GM19452 (cell line): Measurements from ENCODE around the gene CCDC167.

Experiments
- ATAC-seq: cut with Tn5 transposase; IDR thresholded peaks from one replicate; pipeline ENCODE4 v1.9.1; 2021; ENCODE audit not compliant: unreplicated experiment

Gene CCDC167

DNA sequence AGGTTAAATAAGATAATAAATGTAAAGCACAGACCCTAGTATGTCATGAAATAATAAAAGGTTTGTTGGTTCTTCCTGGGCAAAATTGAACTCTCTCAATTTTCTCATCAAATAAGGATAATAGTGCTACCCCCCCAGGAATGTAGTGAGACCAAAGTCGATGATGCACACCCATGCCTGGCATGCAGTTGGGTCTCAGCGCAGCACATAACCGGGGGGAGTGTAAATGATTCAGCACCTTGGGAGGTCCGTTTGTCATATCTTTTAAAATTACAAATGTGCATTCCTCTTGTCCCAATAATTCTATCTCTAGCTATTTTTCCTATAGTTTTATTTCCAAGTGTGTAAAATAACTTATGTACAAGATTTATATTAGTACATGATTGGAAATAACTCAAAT lies 31.3 kb upstream of the CCDC167 start:
- ATAC-seq, result no peak

DNA sequence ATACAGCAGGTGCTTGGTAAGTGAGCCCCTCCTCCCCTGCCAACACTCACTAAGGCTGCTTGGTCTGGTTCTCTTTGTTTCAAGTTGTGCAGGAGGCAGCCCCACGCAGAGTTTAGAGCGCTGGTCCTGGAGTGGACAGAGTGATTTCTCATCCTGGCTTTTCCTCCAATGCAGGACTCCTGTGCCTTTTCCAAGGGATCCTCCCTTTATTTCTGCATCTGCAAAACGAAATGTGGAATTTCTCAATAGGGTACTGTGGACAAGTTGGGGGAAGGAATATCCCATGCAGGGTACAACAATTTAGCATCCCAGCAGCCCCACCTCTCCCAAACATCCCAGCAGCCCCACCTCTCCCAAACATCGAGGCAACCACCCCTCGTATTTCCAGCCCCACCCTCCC lies 30.6 kb upstream of the CCDC167 start:
- no peak for ATAC-seq

DNA sequence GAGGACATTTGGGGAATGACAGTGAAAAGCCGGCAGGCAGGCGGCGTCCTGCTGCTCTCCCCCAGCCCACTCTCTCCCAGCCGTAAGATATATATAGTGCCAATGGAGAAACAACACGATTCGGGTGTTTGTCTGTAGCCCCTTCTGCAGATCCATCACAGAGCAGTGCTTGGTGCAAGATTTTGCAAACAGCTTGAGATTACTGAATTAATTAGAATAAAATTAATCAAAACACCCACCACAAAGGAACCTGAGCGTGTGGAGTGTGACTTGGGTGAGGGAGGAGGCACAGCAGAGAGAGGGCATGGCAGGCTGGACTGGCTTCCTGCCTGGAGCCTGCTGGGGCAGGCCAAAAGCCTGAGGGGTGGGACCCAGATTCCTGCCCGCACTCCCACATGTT lies 28.8 kb upstream of the CCDC167 start:
- no peak for ATAC-seq

DNA sequence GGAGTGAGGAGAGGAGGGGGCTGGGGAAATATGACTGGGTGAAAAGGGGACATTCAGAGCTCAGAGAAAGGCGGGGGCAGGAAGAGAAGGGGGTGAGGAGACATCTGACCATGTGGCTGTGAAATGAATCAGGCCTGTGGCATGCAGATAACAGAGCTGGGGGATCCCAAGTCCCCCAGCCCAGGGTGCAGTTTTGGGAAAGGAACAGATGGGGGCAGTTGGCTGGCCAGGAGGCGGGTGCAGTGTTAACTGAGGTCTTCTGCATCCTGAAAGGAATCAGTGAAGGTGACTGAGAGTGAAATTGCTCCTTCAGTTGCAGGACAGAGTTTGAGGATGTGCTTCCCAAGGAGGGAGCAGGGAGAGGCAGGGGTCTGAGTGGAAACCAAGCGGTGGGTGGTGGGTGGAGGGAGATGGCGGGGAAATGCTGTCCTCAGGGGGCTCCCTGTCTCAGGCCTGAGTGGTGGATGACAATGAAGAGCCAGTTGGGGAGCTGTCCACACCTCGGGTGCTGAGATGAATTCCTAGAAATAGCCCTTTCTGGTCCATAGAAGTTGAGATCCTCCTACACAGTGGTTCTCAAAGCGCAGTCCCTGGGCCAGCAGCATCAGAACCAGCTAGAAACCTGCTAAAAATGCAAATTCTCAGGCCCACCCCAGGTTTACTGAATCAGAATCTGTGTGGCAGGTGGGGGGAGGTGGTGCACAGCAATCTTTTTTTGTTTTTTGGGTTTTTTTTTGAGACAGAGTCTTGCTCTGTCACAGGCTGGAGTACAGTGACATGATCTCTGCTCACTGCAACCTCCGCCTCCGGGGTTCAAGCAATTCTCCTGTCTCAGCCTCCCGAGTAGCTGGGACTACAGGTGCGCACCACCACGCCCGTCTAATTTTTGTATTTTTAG lies 26.0 kb upstream of the CCDC167 start:
- no peak for ATAC-seq

DNA sequence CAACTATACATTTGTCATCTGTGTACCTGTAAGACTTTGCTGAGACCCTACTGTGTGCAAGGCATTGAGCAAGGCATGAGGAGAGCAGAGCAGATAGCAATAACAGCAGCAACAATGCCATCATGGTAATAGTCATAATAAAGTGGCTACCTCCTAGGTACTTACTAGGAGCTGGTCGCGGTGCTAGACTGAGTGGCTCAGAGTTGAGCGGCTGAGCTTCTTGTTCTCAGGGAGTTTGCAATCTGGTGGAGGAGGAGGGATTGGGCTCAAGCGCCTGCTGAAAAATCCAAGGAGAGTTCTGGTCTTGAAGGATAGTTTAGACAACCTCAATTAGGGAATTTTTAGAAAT lies 25.3 kb upstream of the CCDC167 start:
- no peak for ATAC-seq

DNA sequence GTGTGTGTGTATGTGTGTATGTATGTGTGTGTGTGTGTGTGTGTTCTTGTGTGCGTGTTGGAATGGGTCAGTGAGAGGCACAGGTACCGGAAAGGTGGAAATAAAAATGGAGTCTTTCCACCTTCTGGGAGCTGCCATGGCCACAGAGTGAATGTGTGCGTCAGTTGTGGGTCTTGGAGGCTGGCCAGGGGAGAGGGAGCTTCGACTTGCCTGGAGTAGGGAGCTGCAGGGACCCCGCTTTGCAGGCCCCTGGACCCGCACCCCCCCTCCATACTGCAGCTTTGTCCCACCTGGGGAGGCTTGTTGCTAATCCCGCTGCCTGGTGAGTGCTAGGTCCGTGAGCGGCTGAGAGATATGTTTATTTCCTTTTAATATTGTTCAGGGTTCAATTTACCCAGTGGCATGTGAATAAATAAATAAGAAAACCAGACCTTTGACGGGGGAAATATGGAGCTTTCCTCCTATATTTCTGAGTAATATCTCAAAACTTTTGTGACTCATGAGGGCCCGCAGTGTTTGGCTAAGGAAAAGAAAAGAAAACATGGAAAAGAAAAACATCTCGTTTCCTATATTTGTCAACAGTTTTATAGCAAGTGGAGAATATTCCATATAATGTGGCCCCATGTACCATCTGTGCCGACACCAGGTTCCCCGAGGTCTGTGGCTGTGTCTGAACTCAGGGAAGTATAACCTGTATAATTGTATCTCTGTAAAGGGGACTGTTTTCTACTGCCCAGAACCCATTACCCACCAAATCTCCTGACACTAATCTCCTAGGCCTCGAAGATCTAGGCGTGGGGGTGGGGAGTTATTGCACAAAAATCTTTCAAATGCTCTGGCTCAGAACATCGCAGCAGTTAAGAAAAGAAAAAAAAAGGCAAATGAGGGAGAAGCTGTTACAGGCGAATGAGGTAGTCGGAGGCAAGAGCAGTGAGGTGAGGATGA lies 24.6 kb upstream of the CCDC167 start:
- ATAC-seq, result no peak

DNA sequence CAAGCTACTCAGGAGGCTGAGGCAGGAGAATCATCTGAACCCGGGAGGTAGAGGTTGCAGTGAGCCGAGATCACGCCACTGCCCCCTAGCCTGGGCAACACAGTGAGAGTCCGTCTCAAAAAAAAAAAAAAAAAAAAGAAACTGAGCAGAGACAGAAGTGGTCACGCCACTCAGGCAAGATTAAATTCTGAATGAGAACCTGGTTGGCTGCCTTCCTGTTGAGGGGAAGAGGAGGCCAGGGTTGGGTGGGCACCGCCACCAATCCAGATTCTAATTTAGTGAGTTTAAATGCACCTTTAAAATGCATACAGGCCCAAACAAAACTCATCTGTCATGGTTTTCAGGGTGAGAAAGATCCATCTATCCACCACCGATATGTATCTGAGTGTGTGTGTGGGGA lies 23.7 kb upstream of the CCDC167 start:
- no peak for ATAC-seq

DNA sequence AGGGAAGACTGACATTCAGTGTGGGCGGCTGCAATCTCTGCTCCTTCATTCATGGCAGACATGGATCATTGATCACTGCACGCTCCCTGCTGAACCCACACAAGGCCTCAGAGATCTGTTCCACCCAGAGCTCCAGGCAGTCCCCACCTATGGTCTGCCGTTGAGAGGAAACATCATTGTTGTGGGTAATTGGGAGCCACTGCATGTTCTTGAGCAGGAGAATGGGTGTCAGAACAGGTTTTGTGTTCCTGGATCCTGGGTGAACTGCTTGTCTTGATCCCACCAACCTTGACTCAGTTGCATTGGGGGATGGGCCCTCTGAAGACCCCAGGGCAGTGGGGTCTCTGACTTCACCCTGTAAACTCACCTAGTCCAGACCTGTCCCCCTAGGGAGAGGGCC lies 23.1 kb upstream of the CCDC167 start:
- ATAC-seq, result no peak

DNA sequence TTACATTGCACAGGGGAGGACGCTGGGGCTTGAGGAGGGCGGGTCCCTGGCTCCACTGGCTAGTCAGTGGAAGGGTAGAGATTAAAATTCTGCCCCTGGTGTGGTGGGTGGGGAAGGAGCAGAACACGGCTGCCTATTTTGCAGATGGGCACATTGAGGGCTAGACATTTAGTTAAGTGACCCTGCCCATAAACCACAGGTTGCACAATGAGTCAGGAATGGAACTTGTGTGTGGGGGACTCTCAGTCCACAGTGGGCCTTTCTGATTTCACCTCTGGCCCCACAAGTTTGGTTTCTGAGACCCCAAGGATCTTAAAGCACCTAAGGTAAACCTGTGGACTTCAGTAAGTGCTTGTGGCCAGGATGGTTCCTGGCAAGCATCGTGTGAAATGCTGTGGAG lies 22.0 kb upstream of the CCDC167 start:
- no peak for ATAC-seq

DNA sequence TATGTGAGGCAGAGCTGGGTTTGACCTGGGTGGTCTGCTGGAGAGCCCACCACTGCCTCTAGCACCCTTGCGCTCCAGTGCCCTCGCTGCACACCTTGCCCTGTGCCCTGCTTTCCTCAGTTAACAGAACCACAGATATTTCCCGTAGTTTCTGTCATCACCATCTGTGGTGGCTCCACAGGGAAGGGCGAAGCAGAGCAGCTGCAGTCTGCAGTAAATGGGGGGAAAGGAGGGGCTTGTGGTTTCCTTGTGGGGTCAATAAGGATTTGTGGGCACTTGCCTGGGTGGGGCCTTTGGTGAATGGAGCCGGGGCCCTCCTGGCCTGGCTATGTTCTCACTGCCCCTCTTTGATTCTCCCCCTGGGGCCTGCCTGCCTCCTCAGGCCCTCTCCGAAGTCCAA lies 21.2 kb upstream of the CCDC167 start:
- no peak for ATAC-seq

DNA sequence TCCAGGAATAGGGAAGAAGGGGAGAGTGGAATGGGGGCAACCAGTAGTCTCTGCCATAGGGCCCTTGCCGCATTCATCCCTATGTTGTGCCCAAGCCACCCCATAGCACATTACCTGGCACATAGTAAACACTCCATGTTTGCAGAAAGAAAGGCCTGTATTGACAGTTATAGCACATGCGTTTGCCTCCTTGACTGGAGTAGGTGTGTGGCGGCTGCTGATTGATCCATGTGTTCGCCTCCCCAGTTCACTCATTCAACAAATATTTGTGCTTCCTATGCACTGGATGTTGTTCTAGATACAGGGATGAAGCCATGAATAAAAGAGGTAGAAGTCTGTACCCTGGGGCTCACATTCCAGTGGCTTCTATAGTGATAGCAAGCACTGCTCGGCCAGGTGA lies 19.8 kb upstream of the CCDC167 start:
- ATAC-seq, result no peak

DNA sequence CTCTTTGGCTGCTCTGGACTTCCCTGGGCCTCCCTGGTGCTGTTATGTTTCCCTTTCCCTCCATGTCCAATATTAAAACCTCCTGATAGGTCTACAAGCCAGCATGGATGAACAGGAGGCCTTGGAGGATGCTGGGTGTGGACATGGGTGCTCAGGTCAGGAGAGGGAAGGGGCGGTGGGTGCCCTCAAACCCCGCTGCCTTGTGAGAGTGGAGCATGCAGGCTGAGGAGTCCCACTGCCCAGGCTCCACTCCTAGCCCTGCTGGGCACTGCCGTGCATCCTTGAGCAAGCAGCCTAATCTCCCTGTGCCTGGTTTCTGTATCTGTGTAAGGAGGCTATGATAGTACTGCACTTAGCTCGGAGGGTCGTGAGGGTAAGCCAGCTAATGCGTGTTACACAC lies 18.4 kb upstream of the CCDC167 start:
- ATAC-seq, result no peak

DNA sequence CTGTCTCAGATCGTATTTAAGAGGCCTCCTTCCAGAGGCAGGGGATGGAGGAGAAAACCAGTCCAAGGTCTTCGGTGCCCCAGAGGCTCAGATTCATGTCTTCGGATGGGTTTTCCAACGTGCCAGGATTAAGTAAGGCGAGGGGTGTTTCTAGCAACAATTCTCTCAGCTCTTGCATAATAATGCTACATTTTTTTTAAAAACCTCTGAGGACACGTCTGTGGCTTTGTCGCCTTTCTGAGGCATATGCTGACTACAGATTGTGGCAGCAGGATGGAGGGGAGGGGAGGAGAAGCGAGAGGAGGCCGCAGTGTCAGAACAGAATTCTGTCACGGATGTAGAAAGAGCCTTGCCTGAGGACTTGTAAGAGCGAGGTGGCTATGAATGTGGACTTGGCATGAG lies 17.7 kb upstream of the CCDC167 start:
- ATAC-seq, result no peak

DNA sequence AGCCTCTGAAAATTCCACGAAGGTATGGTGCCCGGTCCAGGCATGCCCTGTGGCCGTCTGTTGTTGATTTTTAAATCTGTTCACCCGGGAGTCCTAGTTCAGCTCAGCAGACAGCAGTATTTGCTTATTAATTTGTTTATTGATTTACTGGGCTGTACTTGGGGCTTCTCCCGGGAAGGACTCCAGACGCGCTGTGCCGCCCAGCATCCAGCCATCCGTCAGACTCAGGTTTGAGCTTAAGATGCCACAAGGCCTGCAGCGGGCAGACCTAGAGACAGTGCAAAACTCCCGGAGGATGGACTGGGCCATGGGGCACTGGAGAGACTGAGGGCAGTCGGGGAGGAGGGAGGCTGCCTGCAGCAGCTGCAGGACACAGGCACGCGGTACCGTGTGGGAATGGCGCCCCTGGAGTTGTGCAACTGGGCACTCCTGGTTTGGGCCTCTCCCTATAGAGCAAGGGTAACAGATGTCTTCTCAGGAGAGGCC lies 17.3 kb upstream of the CCDC167 start:
- no peak for ATAC-seq

DNA sequence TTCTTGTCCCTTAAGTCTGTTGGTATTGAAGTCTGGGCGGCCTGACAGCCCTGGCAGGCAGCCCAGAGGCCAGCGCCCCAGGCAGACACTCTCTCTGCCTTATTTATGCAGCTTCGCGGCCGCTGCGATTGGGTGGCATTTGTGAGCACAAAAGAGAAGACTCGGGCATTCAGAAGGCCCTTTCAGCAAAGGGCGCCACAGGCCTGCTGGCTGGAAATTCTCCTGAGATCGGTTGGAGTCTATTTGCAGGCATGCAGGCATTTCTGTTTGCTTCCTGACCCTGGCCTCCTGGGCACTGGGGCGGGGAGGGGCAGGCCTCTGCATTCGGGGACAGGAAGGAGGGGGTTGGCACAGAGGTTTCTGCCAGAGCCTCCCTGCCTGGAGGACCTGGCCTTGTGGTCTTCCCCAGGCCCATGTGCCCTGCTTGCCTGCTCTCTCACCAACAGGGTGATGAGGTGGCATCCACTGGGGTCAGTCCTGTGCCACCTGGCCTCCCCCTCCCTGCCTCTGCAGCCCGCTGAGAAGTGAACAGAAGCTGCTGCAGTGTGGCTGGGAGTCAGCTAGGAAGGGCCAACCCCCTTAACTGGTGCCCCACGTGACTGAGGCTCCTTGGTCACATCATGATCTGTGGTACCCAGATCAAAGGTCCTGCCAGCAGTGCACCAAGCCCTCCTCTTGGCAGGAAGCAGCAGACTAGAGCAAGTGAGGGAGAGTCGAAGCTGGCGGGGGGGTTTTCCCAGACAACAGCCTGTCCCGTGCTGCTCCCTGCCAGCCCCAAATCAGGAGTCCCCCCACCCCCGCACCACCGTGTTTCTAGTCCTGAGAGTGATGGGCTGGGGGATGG lies 16.6 kb upstream of the CCDC167 start:
- peak; percentile 70 for ATAC-seq

DNA sequence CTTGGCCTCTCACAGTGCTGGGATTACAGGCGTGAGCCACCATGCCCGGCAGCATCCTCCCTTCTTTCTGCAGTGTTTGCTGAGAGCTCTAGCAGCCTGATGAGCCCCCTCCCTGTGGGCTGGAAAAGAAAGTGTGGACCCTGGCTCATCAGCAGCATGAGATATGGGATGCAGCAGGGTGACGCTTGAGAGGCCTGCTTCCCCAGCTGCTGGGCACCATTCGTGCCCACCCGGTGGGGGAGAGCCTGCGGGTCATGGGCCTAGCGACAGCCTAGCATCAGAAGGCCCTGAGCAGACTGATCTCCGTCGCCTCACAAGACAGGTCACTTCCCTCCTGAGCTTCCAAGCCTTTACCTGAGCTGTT lies 16.0 kb upstream of the CCDC167 start:
- ATAC-seq, result no peak

DNA sequence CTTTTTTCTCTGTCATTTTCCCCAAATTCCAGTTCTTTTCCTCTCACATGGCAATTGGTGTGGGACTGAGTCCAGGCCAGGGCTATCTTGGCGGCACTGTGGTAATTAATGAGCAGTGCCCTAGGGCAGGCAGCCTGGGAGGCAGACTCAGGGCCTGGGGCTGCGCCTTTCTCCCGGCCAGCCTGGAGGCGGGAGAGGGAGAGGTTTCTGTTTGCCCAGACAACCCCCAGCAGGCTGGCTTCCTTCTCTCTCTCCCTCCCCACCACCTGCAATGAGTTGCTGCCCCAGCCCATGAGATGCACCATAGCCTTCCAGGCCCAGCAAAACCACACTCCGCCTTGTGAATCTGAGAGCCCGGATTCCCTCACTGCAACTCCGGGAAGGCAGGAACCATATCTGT lies 15.1 kb upstream of the CCDC167 start:
- no peak for ATAC-seq

DNA sequence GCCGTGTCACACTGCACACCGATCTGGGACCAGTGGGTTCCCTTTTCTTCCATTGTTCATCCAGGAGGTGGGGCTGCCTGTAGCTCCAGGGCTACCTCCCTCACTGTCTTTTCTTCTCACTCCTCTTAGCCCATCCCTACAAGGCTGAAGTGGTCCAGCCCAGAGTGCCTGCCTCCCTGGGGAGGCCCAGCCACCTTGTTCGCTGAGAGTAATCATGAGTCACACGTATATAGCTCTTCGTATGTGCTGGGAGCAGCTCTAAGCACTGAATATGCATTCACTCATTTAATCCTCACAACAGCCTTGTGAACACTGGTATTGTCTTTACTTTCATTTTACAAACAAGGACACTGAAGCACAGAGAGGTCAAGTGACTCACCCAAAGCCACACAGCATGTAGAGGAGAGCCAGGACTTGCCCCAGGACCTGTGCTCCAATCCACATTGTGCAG lies 14.7 kb upstream of the CCDC167 start:
- no peak for ATAC-seq

DNA sequence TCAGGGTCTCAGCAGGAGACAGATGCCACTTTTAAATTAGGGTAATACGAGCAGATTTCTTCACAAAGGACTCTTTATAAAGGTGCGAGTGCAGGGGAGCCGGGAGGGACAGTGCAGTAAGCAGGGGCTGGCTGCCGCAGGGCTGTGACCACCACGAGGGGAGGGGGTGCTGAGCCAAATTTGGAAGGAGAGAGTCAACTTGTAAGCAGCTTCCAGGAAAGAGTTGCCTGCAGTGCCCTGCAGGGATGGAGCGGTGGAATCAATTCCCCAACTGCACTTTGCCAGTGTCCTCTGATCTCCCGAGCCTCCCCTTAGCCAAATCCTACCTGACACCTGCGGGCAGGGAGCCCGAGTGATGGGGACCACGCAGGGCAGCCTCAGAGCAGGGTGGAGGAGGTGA lies 13.9 kb upstream of the CCDC167 start:
- no peak for ATAC-seq

DNA sequence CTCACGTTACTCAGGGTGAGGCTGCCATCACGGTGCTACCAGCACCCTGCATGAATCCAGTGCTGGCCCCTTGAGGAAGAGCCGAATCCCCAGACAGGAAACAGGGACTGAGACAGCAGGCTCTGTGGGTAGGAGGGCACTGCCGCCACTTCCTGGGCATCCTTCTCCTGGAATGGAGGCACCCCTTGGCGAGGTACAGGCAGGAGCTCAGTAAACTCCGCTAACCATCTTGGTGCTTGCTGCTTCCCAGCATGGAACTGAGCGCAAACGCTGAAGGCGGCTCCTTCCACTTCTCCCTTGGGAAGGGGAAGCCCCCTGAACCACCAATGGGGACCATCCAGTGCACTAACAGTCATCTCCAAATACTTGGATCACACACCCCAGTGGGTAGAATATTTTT lies 13.5 kb upstream of the CCDC167 start:
- no peak for ATAC-seq

DNA sequence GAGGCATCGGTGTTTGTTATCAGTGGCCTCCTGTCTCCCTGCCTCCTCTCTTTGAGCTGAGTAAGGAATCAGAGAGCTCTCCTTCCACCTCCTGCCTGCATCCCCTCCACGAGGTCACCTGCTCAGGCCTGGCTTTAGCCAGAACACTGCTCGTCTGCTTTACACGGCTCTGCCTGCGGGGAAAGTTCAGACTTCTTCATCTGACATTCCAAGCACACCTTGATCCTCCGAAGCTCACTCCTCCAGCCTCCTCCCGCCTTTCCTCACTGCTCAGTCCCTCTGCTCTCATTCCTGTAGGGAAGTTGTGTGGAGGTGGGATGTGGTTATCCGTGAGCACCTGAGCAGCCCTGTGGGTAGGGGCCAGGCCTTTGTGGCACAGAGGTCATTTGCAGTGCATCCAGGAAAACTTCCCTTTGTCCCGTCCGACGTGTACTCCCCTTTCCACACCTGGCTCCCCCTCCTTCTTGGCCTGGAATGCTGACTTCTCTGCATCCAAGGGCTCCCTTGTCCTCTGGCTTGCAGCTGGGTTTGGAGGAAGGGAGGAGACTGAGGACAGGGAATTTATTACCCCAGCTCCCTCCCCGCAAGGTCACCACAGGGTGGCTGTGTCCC lies 12.8 kb upstream of the CCDC167 start:
- ATAC-seq, result no peak
